Measurements from ENCODE around the gene SEMA3A.
"Not testable (repeated sequence)": the region's sequence is repeated elsewhere in the genome, so short reads cannot be mapped to it uniquely, and the experiment has no call there.

The SEMA3A gene

GRCh38 chr7:84162125-84162524, 32.5 kb downstream of the SEMA3A start:
- no peak for DNase-seq (ENCODE audit: low read depth)
- TF ChIP-seq CTCF (IDR thresholded peaks at IDR 0.05; ENCODE audit: control insufficient read depth, insufficient read depth, low read depth, low read length, missing control alignments) = no peak
- no peak overlapping the region for H3K4me3 ChIP-seq (ENCODE audit: control insufficient read depth, low read depth, low read length)

GRCh38 chr7:84161398-84161797, 33.2 kb downstream of the SEMA3A start:
- no peak for TF ChIP-seq CTCF (IDR thresholded peaks at IDR 0.05; ENCODE audit: control insufficient read depth, insufficient read depth, low read depth, low read length, missing control alignments)
- H3K4me3 ChIP-seq (ENCODE audit: control insufficient read depth, low read depth, low read length) = no peak overlapping the region
- DNase-seq (ENCODE audit: low read depth) = no peak

GRCh38 chr7:84159435-84159834, 35.2 kb downstream of the SEMA3A start:
- no peak overlapping the region for H3K4me3 ChIP-seq (ENCODE audit: control insufficient read depth, low read depth, low read length)
- no peak for TF ChIP-seq CTCF (IDR thresholded peaks at IDR 0.05; ENCODE audit: control insufficient read depth, insufficient read depth, low read depth, low read length, missing control alignments)
- DNase-seq (ENCODE audit: low read depth) = no peak

- DNase-seq (ENCODE audit: low read depth) = no peak
- H3K4me3 ChIP-seq (ENCODE audit: control insufficient read depth, low read depth, low read length) = no peak overlapping the region
- TF ChIP-seq CTCF (IDR thresholded peaks at IDR 0.05; ENCODE audit: control insufficient read depth, insufficient read depth, low read depth, low read length, missing control alignments) = no peak
Measured at GRCh38 chr7:84157171-84157570, 37.4 kb downstream of the SEMA3A start.

DNA sequence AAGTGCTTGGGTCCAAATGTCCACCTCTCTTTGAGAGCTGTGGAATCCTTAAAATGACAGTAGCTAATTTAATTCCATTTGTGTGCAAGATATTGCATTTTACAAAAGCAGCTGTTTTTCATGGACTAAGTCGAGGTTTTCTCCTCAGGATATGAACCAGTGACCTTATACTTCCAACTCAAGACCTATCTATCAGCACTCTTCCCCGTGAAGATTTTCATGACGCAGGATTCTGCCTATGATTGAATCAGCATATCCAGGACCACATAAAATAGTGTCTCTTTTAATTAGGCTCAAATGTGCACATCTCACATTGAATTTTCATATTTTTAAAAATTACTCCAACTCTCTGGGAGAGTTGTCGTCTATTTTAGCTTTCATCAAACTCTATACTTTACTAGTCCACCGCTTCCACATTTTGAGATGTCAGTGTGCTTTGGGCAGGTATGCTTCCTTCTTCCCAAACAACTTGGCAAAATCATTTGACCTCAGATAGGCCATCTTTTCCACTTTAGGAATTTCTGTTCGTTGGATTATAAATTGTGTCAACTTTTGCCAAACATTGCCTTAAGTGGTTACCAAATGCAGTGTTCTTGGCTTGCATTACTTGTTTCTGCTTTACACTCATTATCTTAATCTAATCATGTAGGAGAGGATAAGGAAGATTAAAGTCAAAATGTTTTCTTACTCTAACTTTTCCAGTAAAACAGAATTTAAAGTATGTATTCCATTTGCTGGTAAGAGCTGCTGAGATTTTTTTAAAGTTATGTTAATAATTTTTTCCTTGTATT, 39.4 kb downstream of the SEMA3A start:
- TF ChIP-seq CTCF (IDR thresholded peaks at IDR 0.05; ENCODE audit: control insufficient read depth, insufficient read depth, low read depth, low read length, missing control alignments) = no peak
- no peak overlapping the region for H3K4me3 ChIP-seq (ENCODE audit: control insufficient read depth, low read depth, low read length)
- no peak for DNase-seq (ENCODE audit: low read depth)

- no peak overlapping the region for H3K4me3 ChIP-seq (ENCODE audit: control insufficient read depth, low read depth, low read length)
- TF ChIP-seq CTCF (IDR thresholded peaks at IDR 0.05; ENCODE audit: control insufficient read depth, insufficient read depth, low read depth, low read length, missing control alignments) = no peak
- no peak for DNase-seq (ENCODE audit: low read depth)
Measured at GRCh38 chr7:84152995-84153394, 41.6 kb downstream of the SEMA3A start.

GRCh38 chr7:84150370-84150769, 44.2 kb downstream of the SEMA3A start:
- H3K4me3 ChIP-seq (ENCODE audit: control insufficient read depth, low read depth, low read length) = not testable (repeated sequence)

More at GRCh38 chr7:84150370-84150769, 44.2 kb downstream of the SEMA3A start:
- not testable (repeated sequence) for DNase-seq (ENCODE audit: low read depth)
